Measurements from ENCODE around the gene BACH2. TPM values are rescaled to one million over a fixed set of nuclear protein-coding genes. Genes with fewer than 3 reads are reported as not detected.
A peak's percentile ranks its signal among the peaks of the same experiment; 100 is the strongest.
"Not testable (repeated sequence)": the region's sequence is repeated elsewhere in the genome, so short reads cannot be mapped to it uniquely, and the experiment has no call there.

Gene BACH2
- total RNA-seq, 1 donor from 2014 or later, result 88.8 TPM

GRCh38 chr6:90140683-90141082, 156.0 kb downstream of the BACH2 start:
- intact Hi-C loops (cut with micrococcal nuclease), result no loop called here
- peaks cover 60% of the 10 kb centered on the region for H3K4me1 Mint-ChIP-seq (ENCODE audit: low read depth)

DNA sequence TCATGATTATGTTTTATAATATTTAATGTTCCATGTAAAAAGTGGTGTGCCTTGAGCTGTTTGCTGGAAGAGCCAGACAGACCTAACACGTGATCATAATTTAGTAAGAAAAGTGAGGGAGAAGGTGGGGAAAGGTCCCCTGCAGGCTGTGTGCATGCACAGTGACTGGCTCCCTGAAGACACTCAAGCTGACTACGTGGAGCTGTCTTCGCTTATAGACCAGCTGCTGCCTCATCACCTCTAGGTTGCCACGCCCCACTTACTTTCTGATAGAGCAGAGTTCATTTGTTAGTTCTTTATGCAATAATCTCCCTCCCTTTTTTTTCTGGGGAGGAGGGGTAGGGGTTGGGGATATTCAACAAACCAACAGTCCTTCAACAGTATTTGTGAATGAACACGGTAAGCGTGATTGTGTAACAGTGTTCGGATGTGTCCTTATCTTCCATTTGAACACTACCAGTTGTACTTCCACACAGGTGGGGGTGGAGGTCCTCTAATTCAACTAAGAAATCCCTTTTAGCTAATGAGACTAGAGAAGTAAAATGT, 157.3 kb downstream of the BACH2 start:
- Mint-ChIP-seq H3K4me3 (ENCODE audit: low read depth) (no peak overlapping the region), H3K36me3 (ENCODE audit: low read depth) (peaks cover 47% of the 10 kb centered on the region), H3K27me3 (ENCODE audit: low read depth) (no peaks in the 10 kb centered on the region), H3K27ac (no peak overlapping the region), H3K9me3 (peaks cover under 1% of the 10 kb centered on the region), H3K4me1 (ENCODE audit: low read depth) (peaks cover 53% of the 10 kb centered on the region)
- intact Hi-C loops (cut with micrococcal nuclease), result no loop called here
- no peak for DNase-seq (ENCODE audit: low spot score)

More at GRCh38 chr6:90140683-90141082, 156.0 kb downstream of the BACH2 start:
- DNase-seq (ENCODE audit: low spot score), result no peak
- no peaks in the 10 kb centered on the region for H3K9me3 Mint-ChIP-seq
- no peak overlapping the region for H3K4me3 Mint-ChIP-seq (ENCODE audit: low read depth)
- no peak overlapping the region for H3K27ac Mint-ChIP-seq
- peaks cover 49% of the 10 kb centered on the region for H3K36me3 Mint-ChIP-seq (ENCODE audit: low read depth)
- H3K27me3 Mint-ChIP-seq (ENCODE audit: low read depth), result no peaks in the 10 kb centered on the region

GRCh38 chr6:90136837-90137568, 159.6 kb downstream of the BACH2 start:
- Mint-ChIP-seq H3K4me3 (ENCODE audit: low read depth) (no peak overlapping the region), H3K9me3 (peaks cover 4% of the 10 kb centered on the region), H3K4me1 (ENCODE audit: low read depth) (peaks cover 48% of the 10 kb centered on the region), H3K27ac (no peak overlapping the region), H3K36me3 (ENCODE audit: low read depth) (peaks cover 44% of the 10 kb centered on the region), H3K27me3 (ENCODE audit: low read depth) (no peaks in the 10 kb centered on the region)
- intact Hi-C loops (cut with micrococcal nuclease), result no loop called here
- DNase-seq (ENCODE audit: low spot score), result no peak

DNA sequence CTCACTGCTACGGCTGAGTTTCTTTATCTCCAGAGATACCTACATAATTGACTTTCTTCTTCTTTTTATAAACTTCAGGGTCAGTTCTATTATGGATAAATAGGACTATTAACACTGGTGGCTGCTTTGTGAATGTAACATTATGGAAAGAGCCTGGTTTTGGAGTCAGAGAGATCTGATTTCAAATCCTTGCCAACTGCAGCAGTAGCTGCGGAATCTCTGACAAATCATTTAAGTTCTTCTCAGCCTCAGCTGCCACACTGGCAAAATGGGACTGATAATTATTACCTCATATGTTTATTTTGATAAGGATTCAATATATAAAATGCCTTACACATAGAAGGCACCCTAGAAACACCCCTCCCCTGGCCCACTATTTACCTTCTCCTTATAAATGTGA, 160.5 kb downstream of the BACH2 start:
- Mint-ChIP-seq H3K4me3 (ENCODE audit: low read depth) (no peak overlapping the region), H3K27me3 (ENCODE audit: low read depth) (no peaks in the 10 kb centered on the region), H3K36me3 (ENCODE audit: low read depth) (peaks cover 45% of the 10 kb centered on the region), H3K4me1 (ENCODE audit: low read depth) (peaks cover 53% of the 10 kb centered on the region), H3K9me3 (peaks cover 4% of the 10 kb centered on the region), H3K27ac (no peak overlapping the region)
- no peak for DNase-seq (ENCODE audit: low spot score)
- intact Hi-C loops (cut with micrococcal nuclease), result no loop called here

DNA sequence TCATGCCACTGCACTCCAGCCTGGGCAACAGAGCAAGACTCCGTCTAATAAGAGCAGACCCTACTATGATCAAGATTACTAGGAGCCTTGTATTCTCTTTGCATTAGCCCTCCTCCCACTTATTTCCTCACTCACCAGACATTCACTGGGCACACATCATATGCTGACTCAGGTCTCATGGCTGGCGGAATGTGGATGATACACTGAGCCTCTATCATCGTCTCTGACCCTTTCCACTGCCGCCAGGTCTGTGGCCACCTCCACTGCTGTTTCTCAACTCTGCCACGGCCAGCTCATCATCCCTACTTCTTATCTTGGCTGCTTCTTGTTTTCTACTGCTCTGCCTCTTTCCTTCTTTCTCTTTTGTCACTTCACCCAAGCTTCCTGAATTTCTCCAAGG, 161.0 kb downstream of the BACH2 start:
- intact Hi-C loops (cut with micrococcal nuclease), result no loop called here
- H3K9me3 Mint-ChIP-seq, result peaks cover 4% of the 10 kb centered on the region
- peaks cover 56% of the 10 kb centered on the region for H3K4me1 Mint-ChIP-seq (ENCODE audit: low read depth)
- peak overlapping the region; percentile 16 for H3K27ac Mint-ChIP-seq
- DNase-seq (ENCODE audit: low spot score), result no peak
- H3K4me3 Mint-ChIP-seq (ENCODE audit: low read depth), result no peak overlapping the region
- no peaks in the 10 kb centered on the region for H3K27me3 Mint-ChIP-seq (ENCODE audit: low read depth)
- H3K36me3 Mint-ChIP-seq (ENCODE audit: low read depth), result peaks cover 48% of the 10 kb centered on the region

GRCh38 chr6:90133664-90134063, 163.0 kb downstream of the BACH2 start:
- DNase-seq (ENCODE audit: low spot score); intact Hi-C loops (cut with micrococcal nuclease); H3K27ac Mint-ChIP-seq; H3K9me3 Mint-ChIP-seq; H3K4me3 Mint-ChIP-seq (ENCODE audit: low read depth); H3K27me3 Mint-ChIP-seq (ENCODE audit: low read depth): not testable (repeated sequence)
- peaks cover 45% of the 10 kb centered on the region for H3K4me1 Mint-ChIP-seq (ENCODE audit: low read depth)
- H3K36me3 Mint-ChIP-seq (ENCODE audit: low read depth), result peaks cover 46% of the 10 kb centered on the region

- no peak overlapping the region for H3K4me3 Mint-ChIP-seq (ENCODE audit: low read depth)
- H3K4me1 Mint-ChIP-seq (ENCODE audit: low read depth), result peaks cover 44% of the 10 kb centered on the region
- H3K27me3 Mint-ChIP-seq (ENCODE audit: low read depth), result no peaks in the 10 kb centered on the region
- H3K36me3 Mint-ChIP-seq (ENCODE audit: low read depth), result peaks cover 51% of the 10 kb centered on the region
- DNase-seq (ENCODE audit: low spot score), result no peak
- intact Hi-C loops (cut with micrococcal nuclease), result no loop called here
- no peak overlapping the region for H3K27ac Mint-ChIP-seq
- peaks cover 4% of the 10 kb centered on the region for H3K9me3 Mint-ChIP-seq
Observed at GRCh38 chr6:90131614-90132423, 164.8 kb downstream of the BACH2 start.

GRCh38 chr6:90131125-90131524, 165.5 kb downstream of the BACH2 start:
- no peak for DNase-seq (ENCODE audit: low spot score)
- H3K27ac Mint-ChIP-seq, result no peak overlapping the region
- intact Hi-C loops (cut with micrococcal nuclease), result no loop called here
- H3K9me3 Mint-ChIP-seq, result peaks cover 4% of the 10 kb centered on the region
- H3K4me1 Mint-ChIP-seq (ENCODE audit: low read depth), result peaks cover 48% of the 10 kb centered on the region
- peaks cover 58% of the 10 kb centered on the region for H3K36me3 Mint-ChIP-seq (ENCODE audit: low read depth)
- H3K27me3 Mint-ChIP-seq (ENCODE audit: low read depth), result no peaks in the 10 kb centered on the region
- H3K4me3 Mint-ChIP-seq (ENCODE audit: low read depth), result no peak overlapping the region

- H3K27ac Mint-ChIP-seq; H3K9me3 Mint-ChIP-seq; H3K27me3 Mint-ChIP-seq (ENCODE audit: low read depth); intact Hi-C loops (cut with micrococcal nuclease); DNase-seq (ENCODE audit: low spot score); H3K4me3 Mint-ChIP-seq (ENCODE audit: low read depth): not testable (repeated sequence)
- H3K36me3 Mint-ChIP-seq (ENCODE audit: low read depth), result peaks cover 59% of the 10 kb centered on the region
- H3K4me1 Mint-ChIP-seq (ENCODE audit: low read depth), result peaks cover 53% of the 10 kb centered on the region
Observed at GRCh38 chr6:90128687-90129086, 168.0 kb downstream of the BACH2 start.

GRCh38 chr6:90127595-90127994, 169.0 kb downstream of the BACH2 start:
- Mint-ChIP-seq H3K27me3 (ENCODE audit: low read depth) (no peaks in the 10 kb centered on the region), H3K4me1 (ENCODE audit: low read depth) (peaks cover 56% of the 10 kb centered on the region), H3K27ac (no peak overlapping the region), H3K9me3 (no peaks in the 10 kb centered on the region), H3K36me3 (ENCODE audit: low read depth) (peaks cover 64% of the 10 kb centered on the region), H3K4me3 (ENCODE audit: low read depth) (no peak overlapping the region)
- DNase-seq (ENCODE audit: low spot score), result no peak
- intact Hi-C loops (cut with micrococcal nuclease), result no loop called here

GRCh38 chr6:90126839-90127238, 169.8 kb downstream of the BACH2 start:
- no peaks in the 10 kb centered on the region for H3K27me3 Mint-ChIP-seq (ENCODE audit: low read depth)
- no peak for DNase-seq (ENCODE audit: low spot score)
- no peak overlapping the region for H3K4me3 Mint-ChIP-seq (ENCODE audit: low read depth)
- peaks cover 67% of the 10 kb centered on the region for H3K36me3 Mint-ChIP-seq (ENCODE audit: low read depth)
- no peaks in the 10 kb centered on the region for H3K9me3 Mint-ChIP-seq
- H3K27ac Mint-ChIP-seq, result no peak overlapping the region
- intact Hi-C loops (cut with micrococcal nuclease), result no loop called here
- H3K4me1 Mint-ChIP-seq (ENCODE audit: low read depth), result peaks cover 57% of the 10 kb centered on the region

DNA sequence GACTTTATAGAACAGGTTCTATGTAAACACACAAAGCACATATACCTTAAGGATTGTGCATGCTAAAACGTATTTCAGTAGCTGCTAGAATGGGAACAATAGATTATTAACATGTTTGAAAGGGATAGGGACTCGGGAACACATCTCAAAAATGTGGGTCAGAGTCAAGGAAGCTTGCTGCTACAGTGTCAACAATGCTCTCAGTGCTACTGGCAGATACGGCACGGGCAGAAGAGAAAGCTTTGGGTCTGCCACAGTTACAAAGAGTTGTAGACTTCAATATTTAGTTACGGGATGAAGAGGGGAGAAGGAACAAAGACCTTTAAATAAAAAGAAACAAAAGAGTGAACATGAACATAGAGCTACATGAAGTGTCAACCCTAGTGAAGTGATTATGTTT, 170.5 kb downstream of the BACH2 start:
- Mint-ChIP-seq H3K4me3 (ENCODE audit: low read depth) (no peak overlapping the region), H3K27me3 (ENCODE audit: low read depth) (no peaks in the 10 kb centered on the region), H3K27ac (peak overlapping the region; percentile 36), H3K9me3 (no peaks in the 10 kb centered on the region), H3K4me1 (ENCODE audit: low read depth) (peaks cover 55% of the 10 kb centered on the region), H3K36me3 (ENCODE audit: low read depth) (peaks cover 69% of the 10 kb centered on the region)
- intact Hi-C loops (cut with micrococcal nuclease), result no loop called here
- DNase-seq (ENCODE audit: low spot score), result no peak

Measured in activated T-helper 2 cell treated with anti-CD3 and anti-CD28 coated beads, Interferon-gamma antibody, Interleukin-2, Interleukin-4, amounts not matched to agents 10 μg/mL and 5 μg/mL and 100 μg/mL, durations not matched to agents 14 hours and 24 hours and 36 hours (primary cell).